GM23248 (cell line): Measurements from ENCODE around the gene PRMT1.

Source experiments
- EZH2 ChIP-seq: fragments of 200-600 bp; sonication (generic); IDR thresholded peaks from 2 replicates; pipeline ENCODE4 v1.6.1; 2018; ENCODE audit warnings: antibody characterized with exemption, mild to moderate bottlenecking; ENCODE audit not compliant: insufficient read depth, poor library complexity, severe bottlenecking
- EZH2phosphoT487 ChIP-seq: fragments of 200-600 bp; sonication (generic); IDR thresholded peaks from 2 replicates; pipeline ENCODE4 v1.6.1; 2018; ENCODE audit warnings: antibody characterized with exemption, moderate library complexity, mild to moderate bottlenecking, low read depth; ENCODE audit not compliant: insufficient read depth

- TF ChIP-seq EZH2 = no peak
- no peak for TF ChIP-seq EZH2phosphoT487
These were observed 33.6 kb upstream of the PRMT1 start for GRCh38 chr19:49643466-49643865.
